Fibroblast of mammary gland (primary cell): ENCODE measurements around the gene CCDC92B.

Experiments
- DNase-seq: peaks from one replicate; pipeline ENCODE4 v3.0.0-alpha.2; 2010; ENCODE audit warnings: low read depth
- H3K4me3 ChIP-seq: 2 replicates; pipeline ENCODE4 v1.5.1; 2011; ENCODE audit warnings: low read depth, mild to moderate bottlenecking, low read length, moderate library complexity; ENCODE audit not compliant: control insufficient read depth
- CTCF ChIP-seq: conservative IDR thresholded peaks from 2 replicates; pipeline ENCODE4 v1.5.1; 2011; ENCODE audit warnings: low read depth, low read length, inconsistent platforms; ENCODE audit not compliant: control insufficient read depth, insufficient read depth

The CCDC92B gene

GRCh38 chr17:2712300-2713043 is 37.0 kb downstream of the CCDC92B start:
- DNase-seq: no peak
- peak overlapping the region; percentile 61 for H3K4me3 ChIP-seq
- no peak for TF ChIP-seq CTCF

GRCh38 chr17:2711608-2712299 is 37.7 kb downstream of the CCDC92B start, which contains the start of gene CLUH:
CLUH (minus strand) TSS chr17:2711764; CDS start chr17:2711661, 103 bp downstream.
- DNase-seq: peak; percentile 97
- TF ChIP-seq CTCF: no peak
- H3K4me3 ChIP-seq: peak within 1 kb of the TSS; percentile 82

- H3K4me3 ChIP-seq: peak overlapping the region; percentile 82
- TF ChIP-seq CTCF: no peak
- no peak for DNase-seq
These were observed 38.4 kb downstream of the CCDC92B start for GRCh38 chr17:2710803-2711607.

- DNase-seq: peak; percentile 28
- no peak for TF ChIP-seq CTCF
- H3K4me3 ChIP-seq: peak overlapping the region; percentile 82
These were observed 39.2 kb downstream of the CCDC92B start for GRCh38 chr17:2710071-2710802.

GRCh38 chr17:2709183-2709661 is 40.2 kb downstream of the CCDC92B start:
- DNase-seq: no peak
- no peak for TF ChIP-seq CTCF
- H3K4me3 ChIP-seq: peak overlapping the region; percentile 3
